ENCODE results near the gene LPCAT3. TPM values are rescaled to one million over a fixed set of nuclear protein-coding genes. Genes with fewer than 3 reads are reported as not detected.

Gene LPCAT3
- polyA plus RNA-seq, 2 of the 4 experiments (the other 2 are of a cell fraction): 42.8 to 53.4 TPM

- Histone ChIP-seq H3K4me2 (no peak overlapping the region), H3K4me3 (no peak overlapping the region), H3K9me3 (no peaks in the 10 kb centered on the region), H3K27ac (no peak overlapping the region), H3K4me1 (no peaks in the 10 kb centered on the region)
- no peak for FAIRE-seq
- no peak for TF ChIP-seq MYC (IDR thresholded peaks at IDR 0.05; ENCODE audit: borderline replicate concordance, low read length)
- POLR2A ChIA-PET: interaction anchor here (0.8 kb wide), 1 partner anchor 9 kb away, joined by 3 read pairs; the partner anchor contains the start of gene LPCAT3
- ATAC-seq: no peak
- no peak for DNase-seq (ENCODE audit: low read depth in 1 of 2, low spot score in 1 of 2)
- CTCF ChIA-PET: interaction anchor here (0.7 to 3.2 kb wide), 2 partner anchors 9 to 99 kb away, joined by 3 to 10 read pairs; partner anchors contain the start of gene LPCAT3
Measured at GRCh38 chr12:7009512-7009911, 8.8 kb downstream of the LPCAT3 start.

GRCh38 chr12:7008864-7009263 lies 9.4 kb downstream of the LPCAT3 start:
- DNase-seq (ENCODE audit: low read depth in 1 of 2, low spot score in 1 of 2) (no peak), FAIRE-seq (no peak), ATAC-seq (no peak)
- WGBS (ENCODE audit: missing lambda C conversion rate): 95% methylated on average over 2 of the region's 2 CpGs
- POLR2A ChIA-PET: no interaction called here
- CTCF ChIA-PET: interaction anchor here (1.0 to 2.0 kb wide), 6 partner anchors 9 to 84 kb away, joined by 3 to 6 read pairs (median 3); partner anchors contain the start of genes C1R and LPCAT3
- no peak overlapping the region for H3K4me2 ChIP-seq
- no peak overlapping the region for H3K4me3 ChIP-seq
- H3K27ac ChIP-seq: no peak overlapping the region
- no peaks in the 10 kb centered on the region for H3K9me3 ChIP-seq
- no peaks in the 10 kb centered on the region for H3K4me1 ChIP-seq
- TF ChIP-seq HEYL (CRISPR knock-in tag; IDR thresholded peaks at IDR 0.05): no peak
- no peak for TF ChIP-seq KDM1A (IDR thresholded peaks at IDR 0.05; ENCODE audit: low read depth)
- TF ChIP-seq RNF2 (IDR thresholded peaks at IDR 0.05; ENCODE audit: borderline replicate concordance, low read depth): no peak

DNA sequence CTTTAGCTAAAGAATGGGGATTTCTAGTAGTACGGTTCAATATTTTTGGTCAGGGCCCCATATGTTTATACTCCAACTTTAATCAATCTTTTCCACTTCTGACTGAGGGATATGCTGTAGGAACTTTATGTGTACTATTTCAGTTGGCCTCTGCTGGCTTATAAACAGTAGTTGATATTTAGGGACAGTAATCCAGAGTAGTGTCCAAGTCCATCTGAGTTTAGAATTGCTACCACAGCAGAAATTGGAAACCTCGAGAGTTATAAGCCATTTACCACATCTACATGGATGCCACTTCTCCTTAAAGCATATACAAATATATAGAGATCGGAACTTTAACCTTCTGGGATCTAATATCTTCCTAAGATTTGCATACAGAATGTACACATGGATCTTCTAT lies 11.6 kb downstream of the LPCAT3 start:
- ChIA-PET POLR2A (no interaction called here), CTCF (interaction anchor here (1.0 to 1.1 kb wide), 2 partner anchors 8 to 30 kb away, joined by 3 read pairs; no protein-coding TSS in a partner anchor)
- H3K4me3 ChIP-seq: no peak overlapping the region
- H3K27ac ChIP-seq: no peak overlapping the region
- no peaks in the 10 kb centered on the region for H3K4me1 ChIP-seq
- no peak for TF ChIP-seq ESRRA (IDR thresholded peaks at IDR 0.05; ENCODE audit: borderline replicate concordance, low read length)
- TF ChIP-seq MAFK (IDR thresholded peaks at IDR 0.05; ENCODE audit: partially characterized antibody): peak; percentile 42
- no peak for TF ChIP-seq ZC3H11A (IDR thresholded peaks at IDR 0.05)
- no peak for TF ChIP-seq HDAC2 (IDR thresholded peaks at IDR 0.05)
- FAIRE-seq: peak; percentile 7
- H3K9me3 ChIP-seq: no peaks in the 10 kb centered on the region
- H3K4me2 ChIP-seq: no peak overlapping the region
- DNase-seq (ENCODE audit: low read depth in 1 of 2, low spot score in 1 of 2): no peak
- ATAC-seq: no peak
- 90% methylated on average over 3 of the region's 3 CpGs for WGBS (ENCODE audit: missing lambda C conversion rate)

- POLR2A ChIA-PET: no interaction called here
- 87% methylated on average over 2 of the region's 2 CpGs for WGBS (ENCODE audit: missing lambda C conversion rate)
Measured at GRCh38 chr12:7005311-7005710, 13.0 kb downstream of the LPCAT3 start.

DNA sequence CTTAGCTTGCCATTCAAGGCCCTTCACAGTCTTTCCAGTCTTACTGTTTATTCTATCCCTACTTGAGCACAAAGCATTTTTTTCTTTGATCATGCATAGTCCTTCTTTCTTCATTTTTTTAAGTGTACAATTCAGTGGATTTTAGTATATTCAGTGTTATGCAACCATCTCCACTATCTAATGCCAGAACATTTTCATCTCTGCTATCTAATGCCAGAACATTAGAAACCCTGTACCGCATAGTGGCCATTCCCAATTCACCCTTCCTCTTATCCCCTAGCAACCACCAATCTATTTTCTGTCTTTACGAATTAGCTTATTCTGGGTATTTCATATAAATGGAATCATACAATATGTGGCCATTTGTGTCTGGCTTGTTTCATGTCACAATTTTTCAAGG lies 13.4 kb downstream of the LPCAT3 start:
- Histone ChIP-seq H3K4me1 (no peaks in the 10 kb centered on the region), H3K27ac (no peak overlapping the region), H3K4me2 (no peak overlapping the region), H3K9me3 (no peaks in the 10 kb centered on the region), H3K4me3 (no peak overlapping the region)
- ChIA-PET POLR2A (no interaction called here), CTCF (interaction anchor here (0.8 to 1.5 kb wide), 8 partner anchors 8 to 91 kb away, joined by 3 to 9 read pairs (median 3); partner anchors contain the start of genes ENO2 and LPCAT3)
- ATAC-seq (no peak), FAIRE-seq (no peak), DNase-seq (ENCODE audit: low read depth in 1 of 2, low spot score in 1 of 2) (no peak)
- 92% methylated on average over 2 of the region's 2 CpGs for whole genome bisulfite sequencing (ENCODE audit: missing lambda C conversion rate)
- TF ChIP-seq ZSCAN20 (CRISPR knock-in tag; IDR thresholded peaks at IDR 0.05) (no peak), TP53 (CRISPR knock-in tag; IDR thresholded peaks at IDR 0.05) (no peak), CEBPB (IDR thresholded peaks at IDR 0.05) (no peak), JUN (IDR thresholded peaks at IDR 0.05) (no peak), HOXB5 (CRISPR knock-in tag; IDR thresholded peaks at IDR 0.05) (no peak), SMC3 (IDR thresholded peaks at IDR 0.05) (no peak), KDM1A (IDR thresholded peaks at IDR 0.05; ENCODE audit: low read depth) (no peak), MAX (IDR thresholded peaks at IDR 0.05) (no peak), RARB (CRISPR knock-in tag; IDR thresholded peaks at IDR 0.05) (no peak), ZC3H11A (IDR thresholded peaks at IDR 0.05) (no peak), HDAC2 (IDR thresholded peaks at IDR 0.05) (no peak), POLR2AphosphoS2 (conservative IDR thresholded peaks at IDR 0.05; ENCODE audit: low read length) (no peak), MYC (IDR thresholded peaks at IDR 0.05; ENCODE audit: borderline replicate concordance, low read length) (no peak)
- TF ChIP-seq, protein P1, sequence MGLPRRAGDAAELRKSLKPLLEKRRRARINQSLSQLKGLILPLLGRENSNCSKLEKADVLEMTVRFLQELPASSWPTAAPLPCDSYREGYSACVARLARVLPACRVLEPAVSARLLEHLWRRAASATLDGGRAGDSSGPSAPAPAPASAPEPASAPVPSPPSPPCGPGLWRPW (IDR thresholded peaks at IDR 0.05): no peak
- TF ChIP-seq, protein P2, sequence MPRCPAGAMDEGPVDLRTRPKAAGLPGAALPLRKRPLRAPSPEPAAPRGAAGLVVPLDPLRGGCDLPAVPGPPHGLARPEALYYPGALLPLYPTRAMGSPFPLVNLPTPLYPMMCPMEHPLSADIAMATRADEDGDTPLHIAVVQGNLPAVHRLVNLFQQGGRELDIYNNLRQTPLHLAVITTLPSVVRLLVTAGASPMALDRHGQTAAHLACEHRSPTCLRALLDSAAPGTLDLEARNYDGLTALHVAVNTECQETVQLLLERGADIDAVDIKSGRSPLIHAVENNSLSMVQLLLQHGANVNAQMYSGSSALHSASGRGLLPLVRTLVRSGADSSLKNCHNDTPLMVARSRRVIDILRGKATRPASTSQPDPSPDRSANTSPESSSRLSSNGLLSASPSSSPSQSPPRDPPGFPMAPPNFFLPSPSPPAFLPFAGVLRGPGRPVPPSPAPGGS (IDR thresholded peaks at IDR 0.05): no peak

More at GRCh38 chr12:7005311-7005710, 13.0 kb downstream of the LPCAT3 start:
- DNase-seq (ENCODE audit: low read depth in 1 of 2, low spot score in 1 of 2) (no peak), FAIRE-seq (peak; percentile 46), ATAC-seq (no peak)
- Histone ChIP-seq H3K4me3 (no peak overlapping the region), H3K27ac (no peak overlapping the region), H3K4me2 (no peak overlapping the region), H3K9me3 (no peaks in the 10 kb centered on the region), H3K4me1 (no peaks in the 10 kb centered on the region)
- CTCF ChIA-PET: interaction anchor here (0.9 to 1.5 kb wide), 7 partner anchors 8 to 86 kb away, joined by 3 to 9 read pairs (median 3); partner anchors contain the start of gene LPCAT3
- TF ChIP-seq JUNB (IDR thresholded peaks at IDR 0.05) (no peak), HDAC2 (IDR thresholded peaks at IDR 0.05) (no peak), MYC (IDR thresholded peaks at IDR 0.05; ENCODE audit: borderline replicate concordance, low read length) (no peak), NR3C1 (IDR thresholded peaks at IDR 0.05) (no peak), ZC3H11A (IDR thresholded peaks at IDR 0.05) (no peak), TP53 (CRISPR knock-in tag; IDR thresholded peaks at IDR 0.05) (no peak), CBX2 (IDR thresholded peaks at IDR 0.05; ENCODE audit: borderline replicate concordance, low read depth) (no peak), JUN (IDR thresholded peaks at IDR 0.05) (no peak)
- TF ChIP-seq, protein P2 (IDR thresholded peaks at IDR 0.05): no peak
